Small intestine (tissue), 7 donors: ENCODE data around the gene ZNF334. TPM values are rescaled to one million over a fixed set of nuclear protein-coding genes. Genes with fewer than 3 reads are reported as not detected.

ENCODE experiments used
- DNase-seq, 2 donors: peaks; one replicate each; pipeline versions ENCODE4 v3.0.0 to v3.0.0-alpha.2; 2013
- FAIRE-seq: peaks from 2 replicates; lab custom pipeline; 2012; peaks lifted over from hg19 to GRCh38; lab: Jason Lieb, UNC
- H3K27ac ChIP-seq, 3 donors: one replicate each; pipeline ENCODE4 v1.5.1; 2013; ENCODE audit warnings: low read length in 2 of 3, mild to moderate bottlenecking in 2 of 3, control low read depth in 1 of 3, inconsistent platforms in 1 of 3, low read depth in 1 of 3, moderate library complexity in 1 of 3
- H3K27me3 ChIP-seq, 3 donors: one replicate each; pipeline ENCODE4 v1.6.1; 2013; ENCODE audit warnings: low read length in 3 of 3, inconsistent platforms in 1 of 3; ENCODE audit not compliant: control insufficient read depth in 3 of 3, insufficient read depth in 3 of 3
- H3K36me3 ChIP-seq, 3 donors: one replicate each; pipeline ENCODE4 v1.6.1; 2013; ENCODE audit warnings: low read length in 3 of 3, inconsistent platforms in 1 of 3, low read depth in 1 of 3, mild to moderate bottlenecking in 1 of 3, moderate library complexity in 1 of 3; ENCODE audit not compliant: control insufficient read depth in 3 of 3, insufficient read depth in 2 of 3
- H3K4me1 ChIP-seq, 3 donors: one replicate each; pipeline ENCODE4 v1.6.1; 2013; ENCODE audit warnings: low read length in 2 of 3, inconsistent platforms in 1 of 3, low read depth in 1 of 3, mild to moderate bottlenecking in 1 of 3, moderate library complexity in 1 of 3; ENCODE audit not compliant: control insufficient read depth in 3 of 3, insufficient read depth in 2 of 3
- H3K4me3 ChIP-seq, 3 donors: one replicate each; pipeline ENCODE4 v1.5.1; 2013; ENCODE audit warnings: low read length in 3 of 3, control low read depth in 1 of 3, inconsistent platforms in 1 of 3, low read depth in 1 of 3, mild to moderate bottlenecking in 1 of 3, moderate library complexity in 1 of 3
- H3K9me3 ChIP-seq, 2 donors: one replicate each; pipeline ENCODE4 v1.6.1; 2013; ENCODE audit warnings: low read depth in 1 of 2, low read length in 1 of 2; ENCODE audit not compliant: control insufficient read depth in 2 of 2, insufficient read depth in 1 of 2
- WGBS, 3 donors: extraction: QIAGEN DNeasy Blood & Tissue Kit; methylation state at CpG; one replicate each; pipeline ENCODE4 v1.1.7; 2013; 5-methylcytosine and 5-hydroxymethylcytosine counted together
- polyA plus RNA-seq, 4 donors: library from polyadenylated mRNA; stranded (reverse) in 3 of 4; unstranded in 1 of 4; fragments of 200-250 nt in 3 of 4; fragments of 120-200 nt in 1 of 4; gene quantifications; one replicate each; pipeline versions ENCODE4 v1.2.1 to v1.2.3, GENCODE V29; 2013
- donor health status: healthy with polysubstance abuse.
- donor health status: control.
- donor health status: control.
- donor health status: Bipolar disorder and iron deficiency.
- donor health status: healthy.

ZNF334 gene
- polyA plus RNA-seq, 4 donors: 0.54 to 32.6 (median 1.7) TPM

- FAIRE-seq (no peak), DNase-seq (no peak)
- Histone ChIP-seq H3K9me3 (no peaks in the 10 kb centered on the region), H3K36me3 (no peaks in the 10 kb centered on the region), H3K27ac (no peak overlapping the region), H3K27me3 (no peaks in the 10 kb centered on the region), H3K4me3 (no peak overlapping the region), H3K4me1 (no peaks in the 10 kb centered on the region)
- WGBS, 3 donors: 72 to 76% (median 75%) methylated on average over 3 of the region's 3 CpGs
These were observed 24.9 kb downstream of the ZNF334 start for GRCh38 chr20:46488451-46488850.

GRCh38 chr20:46487628-46488027, 25.7 kb downstream of the ZNF334 start:
- FAIRE-seq: no peak
- H3K27ac ChIP-seq: no peak overlapping the region
- H3K4me3 ChIP-seq: no peak overlapping the region
- 59 to 77% (median 66%) methylated on average over 2 of the region's 2 CpGs for WGBS, 3 donors
- H3K27me3 ChIP-seq: no peaks in the 10 kb centered on the region
- H3K36me3 ChIP-seq: no peaks in the 10 kb centered on the region
- H3K4me1 ChIP-seq: no peaks in the 10 kb centered on the region
- no peaks in the 10 kb centered on the region for H3K9me3 ChIP-seq
- DNase-seq: no peak

- Histone ChIP-seq H3K27me3 (peaks cover 0 to 3% (median 0%) of the 10 kb centered on the region in 3 donors), H3K4me1 (no peaks in the 10 kb centered on the region), H3K36me3 (no peaks in the 10 kb centered on the region), H3K27ac (no peak overlapping the region), H3K4me3 (no peak overlapping the region), H3K9me3 (no peaks in the 10 kb centered on the region)
- WGBS, 3 donors: 36 to 55% (median 46%) methylated on average over 4 of the region's 4 CpGs
- no peak for DNase-seq
- no peak for FAIRE-seq
These were observed 27.9 kb downstream of the ZNF334 start for GRCh38 chr20:46485431-46485830.

GRCh38 chr20:46484954-46485353, 28.4 kb downstream of the ZNF334 start:
- FAIRE-seq: no peak
- 52 to 68% (median 53%) methylated on average over 3 of the region's 3 CpGs for WGBS, 3 donors
- no peaks in the 10 kb centered on the region for H3K36me3 ChIP-seq

GRCh38 chr20:46483879-46484278, 29.5 kb downstream of the ZNF334 start:
- Histone ChIP-seq H3K4me3 (no peak overlapping the region), H3K36me3 (no peaks in the 10 kb centered on the region), H3K27me3 (peaks cover 0 to 3% (median 0%) of the 10 kb centered on the region in 3 donors), H3K27ac (no peak overlapping the region), H3K4me1 (no peaks in the 10 kb centered on the region), H3K9me3 (no peaks in the 10 kb centered on the region)
- FAIRE-seq: no peak
- 67 to 74% (median 70%) methylated on average over 2 of the region's 2 CpGs for WGBS, 3 donors
- no peak for DNase-seq

More at GRCh38 chr20:46484954-46485353, 28.4 kb downstream of the ZNF334 start:
- Histone ChIP-seq H3K27me3 (peaks cover 0 to 3% (median 0%) of the 10 kb centered on the region in 3 donors), H3K4me1 (no peaks in the 10 kb centered on the region), H3K4me3 (no peak overlapping the region), H3K9me3 (no peaks in the 10 kb centered on the region), H3K27ac (no peak overlapping the region)
- DNase-seq: no peak

GRCh38 chr20:46482864-46483263, 30.5 kb downstream of the ZNF334 start:
- 81 to 84% (median 82%) methylated on average over 2 of the region's 2 CpGs for WGBS, 3 donors
- Histone ChIP-seq H3K27ac (no peak overlapping the region), H3K4me1 (no peaks in the 10 kb centered on the region), H3K9me3 (no peaks in the 10 kb centered on the region), H3K4me3 (no peak overlapping the region), H3K36me3 (no peaks in the 10 kb centered on the region), H3K27me3 (peaks cover 0 to 3% (median 0%) of the 10 kb centered on the region in 3 donors)
- no peak for DNase-seq
- FAIRE-seq: no peak

GRCh38 chr20:46477640-46478039, 35.7 kb downstream of the ZNF334 start:
- Histone ChIP-seq H3K36me3 (no peaks in the 10 kb centered on the region), H3K9me3 (no peaks in the 10 kb centered on the region), H3K4me3 (no peak overlapping the region), H3K27ac (no peak overlapping the region), H3K4me1 (no peaks in the 10 kb centered on the region), H3K27me3 (peaks cover 0 to 3% (median 0%) of the 10 kb centered on the region in 3 donors)
- WGBS, 3 donors: 62 to 82% (median 74%) methylated on average over 1 of the region's 1 CpG
- DNase-seq: no peak
- no peak for FAIRE-seq

GRCh38 chr20:46477225-46477624, 36.1 kb downstream of the ZNF334 start:
- H3K4me1 ChIP-seq: no peaks in the 10 kb centered on the region
- FAIRE-seq (no peak), DNase-seq (no peak)
- H3K9me3 ChIP-seq: no peaks in the 10 kb centered on the region
- H3K27me3 ChIP-seq: peaks cover 0 to 3% (median 0%) of the 10 kb centered on the region in 3 donors
- H3K4me3 ChIP-seq: no peak overlapping the region
- 63 to 81% (median 74%) methylated on average over 2 of the region's 2 CpGs for WGBS, 3 donors
- H3K36me3 ChIP-seq: no peaks in the 10 kb centered on the region
- no peak overlapping the region for H3K27ac ChIP-seq

GRCh38 chr20:46468508-46468907, 44.9 kb downstream of the ZNF334 start:
- Histone ChIP-seq H3K27ac (no peak overlapping the region), H3K4me3 (no peak overlapping the region), H3K9me3 (no peaks in the 10 kb centered on the region), H3K36me3 (no peaks in the 10 kb centered on the region), H3K27me3 (peaks cover 0 to 3% (median 0%) of the 10 kb centered on the region in 3 donors), H3K4me1 (no peaks in the 10 kb centered on the region)
- 83 to 87% (median 86%) methylated on average over 8 of the region's 8 CpGs for WGBS, 3 donors
- FAIRE-seq: no peak
- DNase-seq: no peak
